CD4-positive, alpha-beta T cell treated with Interleukin-4 for 1 hour (primary cell): ENCODE measurements around the gene CRYZL1.

Source experiments
- DNase-seq, 2 donors: peaks; one replicate each; pipeline ENCODE4 v3.0.0-alpha.2; 2020 to 2022

Gene CRYZL1

GRCh38 chr21:33558777-33559421, 82.6 kb downstream of the CRYZL1 start:
- DNase-seq: no peak

DNA sequence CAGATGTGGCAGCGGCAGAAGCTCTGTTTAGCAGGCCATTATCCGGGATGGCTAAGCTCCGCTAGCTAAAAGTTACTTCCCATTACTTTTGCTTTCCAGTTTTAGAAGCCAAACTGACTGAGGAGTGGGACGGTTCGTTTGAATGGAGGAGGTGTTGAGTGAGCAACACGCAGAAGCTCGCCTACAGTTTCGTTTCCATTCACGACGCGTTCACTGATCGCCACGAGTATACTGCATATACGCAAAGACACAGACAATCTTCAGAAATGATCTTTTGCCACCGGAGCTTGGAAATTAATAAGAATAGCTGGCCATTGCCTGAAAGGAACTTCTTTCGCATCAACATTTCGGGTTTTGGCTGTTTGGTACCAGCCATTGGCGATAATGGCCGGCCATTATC, 84.1 kb downstream of the CRYZL1 start:
- no peak for DNase-seq

DNA sequence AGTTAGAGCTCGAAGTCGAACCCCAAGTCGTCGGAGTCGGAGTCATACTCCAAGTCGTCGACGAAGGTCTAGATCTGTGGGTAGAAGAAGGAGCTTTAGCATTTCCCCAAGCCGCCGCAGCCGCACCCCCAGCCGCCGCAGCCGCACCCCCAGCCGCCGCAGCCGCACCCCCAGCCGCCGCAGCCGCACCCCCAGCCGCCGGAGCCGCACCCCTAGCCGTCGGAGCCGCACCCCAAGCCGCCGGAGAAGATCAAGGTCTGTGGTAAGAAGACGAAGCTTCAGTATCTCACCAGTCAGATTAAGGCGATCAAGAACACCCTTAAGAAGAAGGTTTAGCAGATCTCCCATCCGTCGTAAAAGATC, 86.6 kb downstream of the CRYZL1 start:
- DNase-seq: no peak

- DNase-seq: no peak
Measured at GRCh38 chr21:33554236-33554981, 87.1 kb downstream of the CRYZL1 start.

- DNase-seq: no peak
Measured at GRCh38 chr21:33552999-33553598, 88.4 kb downstream of the CRYZL1 start.

DNA sequence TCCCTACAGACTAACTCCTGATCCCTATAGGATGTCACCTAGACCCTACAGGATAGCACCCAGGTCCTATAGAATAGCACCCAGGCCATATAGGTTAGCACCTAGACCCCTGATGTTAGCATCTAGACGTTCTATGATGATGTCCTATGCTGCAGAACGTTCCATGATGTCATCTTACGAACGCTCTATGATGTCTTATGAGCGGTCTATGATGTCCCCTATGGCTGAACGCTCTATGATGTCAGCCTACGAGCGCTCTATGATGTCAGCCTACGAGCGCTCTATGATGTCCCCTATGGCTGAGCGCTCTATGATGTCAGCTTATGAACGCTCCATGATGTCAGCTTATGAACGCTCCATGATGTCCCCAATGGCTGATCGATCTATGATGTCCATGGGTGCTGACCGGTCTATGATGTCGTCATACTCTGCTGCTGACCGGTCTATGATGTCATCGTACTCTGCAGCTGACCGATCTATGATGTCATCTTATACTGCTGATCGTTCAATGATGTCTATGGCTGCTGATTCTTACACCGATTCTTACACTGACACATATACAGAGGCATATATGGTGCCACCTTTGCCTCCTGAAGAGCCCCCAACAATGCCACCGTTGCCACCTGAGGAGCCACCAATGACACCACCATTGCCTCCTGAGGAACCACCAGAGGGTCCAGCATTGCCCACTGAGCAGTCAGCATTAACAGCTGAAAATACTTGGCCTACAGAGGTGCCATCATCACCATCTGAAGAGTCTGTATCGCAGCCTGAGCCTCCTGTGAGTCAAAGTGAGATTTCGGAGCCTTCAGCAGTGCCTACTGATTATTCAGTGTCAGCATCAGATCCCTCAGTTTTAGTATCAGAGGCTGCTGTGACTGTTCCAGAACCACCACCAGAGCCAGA, 89.2 kb downstream of the CRYZL1 start:
- DNase-seq: no peak

- no peak for DNase-seq
Measured at GRCh38 chr21:33551664-33552063, 89.9 kb downstream of the CRYZL1 start.

- no peak for DNase-seq
Measured at GRCh38 chr21:33550772-33551660, 90.5 kb downstream of the CRYZL1 start.

DNA sequence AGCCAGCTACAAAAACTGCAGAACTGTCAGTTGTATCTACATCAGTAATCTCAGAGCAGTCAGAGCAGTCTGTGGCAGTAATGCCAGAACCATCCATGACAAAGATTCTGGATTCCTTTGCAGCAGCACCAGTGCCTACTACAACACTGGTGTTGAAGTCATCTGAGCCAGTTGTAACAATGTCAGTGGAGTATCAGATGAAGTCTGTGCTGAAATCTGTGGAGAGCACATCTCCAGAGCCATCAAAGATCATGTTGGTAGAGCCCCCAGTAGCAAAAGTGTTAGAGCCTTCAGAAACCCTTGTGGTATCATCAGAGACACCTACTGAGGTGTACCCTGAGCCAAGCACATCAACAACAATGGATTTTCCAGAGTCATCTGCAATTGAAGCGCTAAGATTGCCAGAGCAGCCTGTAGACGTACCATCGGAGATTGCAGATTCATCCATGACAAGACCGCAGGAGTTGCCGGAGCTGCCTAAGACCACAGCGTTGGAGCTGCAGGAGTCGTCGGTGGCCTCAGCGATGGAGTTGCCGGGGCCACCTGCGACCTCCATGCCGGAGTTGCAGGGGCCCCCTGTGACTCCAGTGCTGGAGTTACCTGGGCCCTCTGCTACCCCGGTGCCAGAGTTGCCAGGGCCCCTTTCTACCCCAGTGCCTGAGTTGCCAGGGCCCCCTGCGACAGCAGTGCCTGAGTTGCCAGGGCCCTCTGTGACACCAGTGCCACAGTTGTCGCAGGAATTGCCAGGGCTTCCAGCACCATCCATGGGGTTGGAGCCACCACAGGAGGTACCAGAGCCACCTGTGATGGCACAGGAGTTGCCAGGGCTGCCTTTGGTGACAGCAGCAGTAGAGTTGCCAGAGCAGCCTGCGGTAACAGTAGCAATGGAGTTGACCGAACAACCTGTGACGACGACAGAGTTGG, 91.4 kb downstream of the CRYZL1 start:
- no peak for DNase-seq

- no peak for DNase-seq
Measured at GRCh38 chr21:33546086-33546485, 95.5 kb downstream of the CRYZL1 start.

DNA sequence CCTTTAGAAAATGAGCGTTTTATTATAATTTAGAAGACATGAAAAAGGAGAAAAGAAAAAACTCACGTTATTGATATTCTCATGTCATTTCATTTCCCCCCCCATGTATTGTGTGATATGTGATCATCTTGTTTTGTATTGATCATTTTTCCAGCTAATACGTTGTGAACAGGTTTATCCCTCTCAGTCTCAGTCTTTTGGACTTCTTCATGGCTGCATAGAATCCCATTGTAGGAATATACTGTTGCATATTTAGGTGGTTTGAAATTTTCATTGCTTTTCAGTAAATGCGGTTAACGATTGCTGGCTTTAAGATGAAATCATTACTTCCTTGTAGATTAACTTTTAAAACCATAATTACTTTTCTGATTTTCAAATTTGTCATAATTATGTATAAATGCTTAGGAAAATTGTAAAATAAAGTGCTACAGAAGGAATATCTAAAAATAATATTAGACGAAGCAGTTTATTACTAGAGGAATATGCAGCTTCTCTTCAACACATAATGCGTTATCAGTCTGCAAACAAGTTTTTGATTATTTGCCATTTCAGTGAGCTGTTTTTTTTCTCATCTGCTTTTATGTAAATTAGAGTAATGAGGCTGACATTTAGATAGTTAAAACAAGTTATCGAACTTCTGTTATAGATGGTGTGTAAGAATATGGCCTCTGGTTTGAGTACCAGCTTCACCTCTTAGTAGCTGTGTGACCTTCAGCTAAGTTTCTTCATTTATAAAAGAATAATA, 96.9 kb downstream of the CRYZL1 start:
- DNase-seq: no peak

DNA sequence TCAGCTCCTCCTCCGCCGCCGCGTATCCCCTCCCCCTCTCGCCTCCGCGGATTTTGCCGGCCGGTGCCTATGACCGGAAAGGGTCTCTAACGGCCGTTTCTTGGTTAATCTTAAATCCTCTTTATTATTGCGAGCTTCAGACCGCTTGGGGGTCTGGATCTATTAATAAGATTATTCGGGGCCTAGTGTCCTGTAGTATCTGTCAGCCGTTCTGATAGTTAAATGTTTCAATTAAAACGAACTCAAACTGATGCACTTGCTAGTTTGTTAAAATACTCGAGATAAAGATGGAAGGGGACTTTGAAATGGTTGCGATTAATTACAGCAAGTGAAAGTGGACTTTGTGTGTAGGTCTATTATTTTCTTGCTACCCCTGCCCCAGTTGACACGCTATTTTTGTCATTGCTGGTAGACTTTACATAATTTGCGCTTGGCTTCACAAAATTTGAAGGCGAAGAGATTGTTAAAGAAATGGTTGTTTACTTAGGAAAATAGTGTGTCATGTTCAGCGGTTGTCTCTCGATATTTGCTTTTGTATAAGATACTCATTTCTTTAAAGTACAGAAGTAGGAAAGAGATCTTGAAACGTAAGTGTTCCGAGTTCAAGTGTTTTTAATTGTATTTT, 97.9 kb downstream of the CRYZL1 start:
- DNase-seq: no peak

- DNase-seq: peak; percentile 98 to 99
Measured at GRCh38 chr21:33542640-33543504, 98.7 kb downstream of the CRYZL1 start, which contains the start of gene SON. Gene SON, plus strand, starts transcription at chr21:33543038. Its CDS starts 55 bp downstream, at chr21:33543093.

GRCh38 chr21:33541756-33542639, 99.5 kb downstream of the CRYZL1 start, which contains the start of gene GART:
Gene GART, minus strand, starts transcription at chr21:33542117. Its CDS starts 2,802 bp downstream, at chr21:33539315.
- peak; percentile 83 to 86 for DNase-seq

GRCh38 chr21:33541105-33541711, 100.3 kb downstream of the CRYZL1 start:
- peak in 1 of 2 donors; percentile 28 for DNase-seq

DNA sequence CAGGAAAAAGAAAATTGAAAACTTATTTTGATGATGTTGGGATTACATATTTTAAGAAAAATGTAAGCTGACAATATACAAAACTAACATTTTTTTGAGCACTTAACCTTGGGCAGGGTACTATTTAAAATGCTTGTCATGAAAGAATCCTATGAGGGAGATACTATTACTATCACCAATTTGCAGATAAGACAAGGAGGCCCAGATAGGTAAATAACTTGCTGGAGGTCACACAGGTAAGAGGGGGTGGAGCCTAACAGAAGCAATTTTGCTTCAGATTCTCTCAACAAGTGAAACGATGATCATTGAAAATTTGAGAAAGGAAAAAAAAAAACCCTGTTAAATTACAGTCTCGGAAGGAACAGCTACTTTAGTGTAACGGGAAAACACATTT, 100.8 kb downstream of the CRYZL1 start:
- no peak for DNase-seq

- no peak for DNase-seq
Measured at GRCh38 chr21:33539616-33540015, 101.9 kb downstream of the CRYZL1 start.
